Lung (tissue), 12 donors: ENCODE measurements around the gene RNF19B. TPM values are rescaled to one million over a fixed set of nuclear protein-coding genes. Genes with fewer than 3 reads are reported as not detected.

Experiments used
- ATAC-seq: fragments of 200-7000 bp; cut with Tn5 transposase; one replicate; pipeline ENCODE4 v1.9.1; 2020; ENCODE audit warnings: moderate number of reproducible peaks; ENCODE audit not compliant: insufficient read depth, low FRiP score
- DNase-seq, 3 donors: peaks; one replicate each; pipeline ENCODE4 v3.0.0-alpha.2; 2013 to 2017
- H3K27ac ChIP-seq, 2 donors: one replicate each; pipeline ENCODE4 v1.5.1; 2013; ENCODE audit warnings: mild to moderate bottlenecking in 2 of 2, moderate library complexity in 2 of 2, control low read depth in 1 of 2, inconsistent platforms in 1 of 2, low read depth in 1 of 2, low read length in 1 of 2
- H3K27me3 ChIP-seq, 3 donors: one replicate each; pipeline ENCODE4 v1.5.1; 2013; ENCODE audit warnings: low read length in 2 of 3; ENCODE audit not compliant: control insufficient read depth in 3 of 3, insufficient read depth in 3 of 3
- H3K36me3 ChIP-seq, 4 donors: one replicate each; pipeline ENCODE4 v1.5.1; 2013; ENCODE audit warnings: low read length in 4 of 4, mild to moderate bottlenecking in 1 of 4, moderate library complexity in 1 of 4; ENCODE audit not compliant: control insufficient read depth in 4 of 4, insufficient read depth in 4 of 4
- H3K4me1 ChIP-seq, 5 donors: one replicate each; pipeline ENCODE4 v1.5.1; 2013; ENCODE audit warnings: low read length in 5 of 5, mild to moderate bottlenecking in 2 of 5, moderate library complexity in 1 of 5; ENCODE audit not compliant: control insufficient read depth in 5 of 5, insufficient read depth in 5 of 5
- H3K4me3 ChIP-seq: one replicate; pipeline ENCODE4 v1.5.1; 2013; ENCODE audit warnings: mild to moderate bottlenecking, control low read depth, moderate library complexity
- H3K9ac ChIP-seq, 2 donors: one replicate each; pipeline ENCODE4 v1.5.1; 2013; ENCODE audit warnings: low read length in 2 of 2, control low read depth in 1 of 2; ENCODE audit not compliant: insufficient read depth in 1 of 2
- H3K9me3 ChIP-seq, 4 donors: one replicate each; pipeline ENCODE4 v1.5.1; 2013; ENCODE audit warnings: low read length in 3 of 4, mild to moderate bottlenecking in 1 of 4, moderate library complexity in 1 of 4; ENCODE audit not compliant: control insufficient read depth in 4 of 4, insufficient read depth in 3 of 4
- WGBS, 2 donors: extraction: QIAGEN DNeasy Blood & Tissue Kit; methylation state at CpG; one replicate each; pipeline ENCODE4 v1.1.7; 2013; 5-methylcytosine and 5-hydroxymethylcytosine counted together
- polyA plus RNA-seq, 2 donors: library from polyadenylated mRNA; stranded (reverse); fragments of 200-250 nt; gene quantifications; one replicate each; pipeline ENCODE4 v1.2.1, GENCODE V29; 2013
- total RNA-seq, 2 donors: library from RNA; depleted of rRNA in 1 of 2; stranded (reverse); fragments of >200 nt in 1 of 2; gene quantifications; one replicate each; pipeline ENCODE4 v1.2.1, GENCODE V29; 2014 to 2021
- TF ChIP-seq, protein P1 (sequence below): IDR thresholded peaks from 2 replicates; pipeline ENCODE4 v1.5.1; 2012; ENCODE audit warnings: mild to moderate bottlenecking; ENCODE audit errors: control extremely low read depth, extremely low read depth
- donor health status: control.
- donor health status: control.
- donor health status: Bipolar disorder and iron deficiency.
- donor health status: healthy.
- donor health status: DM: yes; HTN: yes; CAD: no.

The RNF19B gene
- total and polyA plus RNA-seq, 4 donors: 5.1 to 65.9 (median 26.8) TPM

DNA sequence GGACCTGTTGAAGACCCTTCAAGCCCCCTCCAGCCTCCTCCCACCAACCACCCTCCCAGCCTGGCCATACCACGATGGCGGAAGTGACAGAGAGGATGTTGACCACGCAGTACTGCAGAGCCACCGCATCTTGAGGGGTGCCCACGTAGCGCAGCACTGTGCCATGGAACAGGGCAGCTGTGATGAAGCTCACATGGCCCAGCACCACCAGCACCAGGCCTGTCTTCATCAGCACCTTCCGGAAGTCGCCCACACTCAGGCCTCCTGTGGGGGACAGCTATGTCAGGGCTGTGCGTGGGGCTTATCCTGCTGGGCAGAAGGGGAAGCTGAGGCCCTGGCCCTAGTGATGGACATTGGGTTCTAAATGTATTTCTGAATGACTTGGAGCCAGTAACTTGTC lies 66.6 kb downstream of the RNF19B start:
- Histone ChIP-seq H3K36me3 (no peaks in the 10 kb centered on the region), H3K4me3 (no peak overlapping the region), H3K4me1 (peaks cover 0 to 14% (median 2%) of the 10 kb centered on the region in 5 donors), H3K9me3 (no peaks in the 10 kb centered on the region), H3K27ac (no peak overlapping the region), H3K9ac (no peak overlapping the region), H3K27me3 (peaks cover 3 to 14% (median 6%) of the 10 kb centered on the region in 3 donors)
- DNase-seq: no peak
- ATAC-seq: no peak
- TF ChIP-seq, protein P1, sequence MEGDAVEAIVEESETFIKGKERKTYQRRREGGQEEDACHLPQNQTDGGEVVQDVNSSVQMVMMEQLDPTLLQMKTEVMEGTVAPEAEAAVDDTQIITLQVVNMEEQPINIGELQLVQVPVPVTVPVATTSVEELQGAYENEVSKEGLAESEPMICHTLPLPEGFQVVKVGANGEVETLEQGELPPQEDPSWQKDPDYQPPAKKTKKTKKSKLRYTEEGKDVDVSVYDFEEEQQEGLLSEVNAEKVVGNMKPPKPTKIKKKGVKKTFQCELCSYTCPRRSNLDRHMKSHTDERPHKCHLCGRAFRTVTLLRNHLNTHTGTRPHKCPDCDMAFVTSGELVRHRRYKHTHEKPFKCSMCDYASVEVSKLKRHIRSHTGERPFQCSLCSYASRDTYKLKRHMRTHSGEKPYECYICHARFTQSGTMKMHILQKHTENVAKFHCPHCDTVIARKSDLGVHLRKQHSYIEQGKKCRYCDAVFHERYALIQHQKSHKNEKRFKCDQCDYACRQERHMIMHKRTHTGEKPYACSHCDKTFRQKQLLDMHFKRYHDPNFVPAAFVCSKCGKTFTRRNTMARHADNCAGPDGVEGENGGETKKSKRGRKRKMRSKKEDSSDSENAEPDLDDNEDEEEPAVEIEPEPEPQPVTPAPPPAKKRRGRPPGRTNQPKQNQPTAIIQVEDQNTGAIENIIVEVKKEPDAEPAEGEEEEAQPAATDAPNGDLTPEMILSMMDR: no peak
- WGBS, 2 donors: 92% methylated on average over 9 of the region's 9 CpGs

DNA sequence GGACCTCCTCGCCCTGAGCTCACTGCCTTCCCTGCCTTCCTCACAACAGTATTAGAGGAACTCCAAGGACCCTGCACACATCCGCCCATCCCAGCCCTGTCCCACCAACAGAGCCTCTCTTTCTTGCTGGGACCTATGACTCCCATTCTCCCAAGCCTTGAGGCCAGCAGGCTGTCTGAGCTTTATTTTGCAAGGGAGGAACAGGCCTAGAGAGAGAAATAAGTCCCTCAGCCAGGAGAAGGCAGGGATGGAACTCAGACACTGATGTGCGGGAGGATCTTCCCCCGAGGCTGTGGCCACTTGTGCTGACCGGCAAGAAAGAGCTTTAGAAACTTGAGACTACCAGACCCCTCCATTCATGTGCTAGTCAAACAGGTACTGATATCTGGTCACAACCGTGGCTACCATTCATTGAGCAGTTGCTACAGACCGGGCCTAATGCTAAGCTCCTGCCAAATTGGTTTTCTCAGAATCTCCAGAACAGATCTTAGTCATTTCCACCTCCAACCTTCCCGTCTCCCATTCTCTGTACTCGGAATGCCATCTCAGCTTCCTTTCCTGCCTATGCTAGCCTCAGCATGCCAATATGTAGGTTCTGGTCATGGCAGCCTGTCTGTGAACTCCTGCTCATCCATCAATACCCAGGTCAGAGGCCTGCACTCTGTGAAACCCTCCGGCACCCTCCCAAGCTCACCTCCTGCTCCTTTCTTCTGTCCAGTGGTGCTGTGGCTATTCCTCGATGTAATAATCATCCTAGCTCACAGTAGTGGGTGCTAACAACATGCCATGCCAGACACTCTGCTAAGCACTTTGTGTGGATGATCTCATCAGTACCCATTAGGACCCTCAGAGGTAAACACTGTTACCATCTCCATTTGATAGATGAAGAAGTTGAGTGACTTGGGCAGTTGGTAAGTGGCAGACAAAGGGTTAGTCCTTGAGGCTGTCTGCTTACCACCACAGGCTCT lies 67.2 kb downstream of the RNF19B start:
- TF ChIP-seq, protein P1: no peak
- no peak overlapping the region for H3K4me3 ChIP-seq
- H3K27ac ChIP-seq: no peak overlapping the region
- no peak overlapping the region for H3K9ac ChIP-seq
- DNase-seq (no peak), ATAC-seq (no peak)
- H3K9me3 ChIP-seq: peaks cover 0 to 3% (median 0%) of the 10 kb centered on the region in 4 donors
- no peaks in the 10 kb centered on the region for H3K36me3 ChIP-seq
- WGBS, 2 donors: 85% methylated on average over 11 of the region's 11 CpGs
- peaks cover 0 to 14% (median 7%) of the 10 kb centered on the region in 5 donors for H3K4me1 ChIP-seq
- peaks cover 3 to 14% (median 9%) of the 10 kb centered on the region in 3 donors for H3K27me3 ChIP-seq

DNA sequence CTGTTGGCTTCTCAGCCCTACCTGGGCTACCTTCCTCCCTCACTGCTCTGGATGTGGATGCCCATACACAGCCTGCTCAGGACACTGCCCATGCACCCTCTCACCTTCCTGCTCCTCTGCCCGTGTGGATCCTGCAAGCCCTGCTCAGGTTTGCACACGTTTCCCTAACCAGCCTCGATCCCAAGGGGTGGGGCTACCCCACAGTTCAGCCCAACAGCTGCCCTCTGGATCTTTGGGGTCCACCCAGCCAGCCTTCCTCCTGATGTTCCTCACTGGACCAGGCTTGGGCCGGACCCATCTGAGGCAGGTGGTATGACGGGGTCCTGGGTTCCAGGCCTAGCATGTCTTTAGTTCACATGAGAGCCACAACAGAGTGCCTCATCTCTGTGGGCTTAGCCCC lies 68.2 kb downstream of the RNF19B start:
- H3K27me3 ChIP-seq: peaks cover 3 to 14% (median 14%) of the 10 kb centered on the region in 3 donors
- no peak for DNase-seq
- no peak overlapping the region for H3K9ac ChIP-seq
- H3K4me3 ChIP-seq: no peak overlapping the region
- no peak overlapping the region for H3K27ac ChIP-seq
- H3K36me3 ChIP-seq: no peaks in the 10 kb centered on the region
- WGBS, 2 donors: 81% methylated on average over 5 of the region's 5 CpGs
- H3K9me3 ChIP-seq: peaks cover 0 to 3% (median 0%) of the 10 kb centered on the region in 4 donors
- ATAC-seq: no peak
- peaks cover 0 to 12% (median 4%) of the 10 kb centered on the region in 5 donors for H3K4me1 ChIP-seq
- TF ChIP-seq, protein P1: no peak
